ENCODE measurements around the gene TIAM1. TPM values are rescaled to one million over a fixed set of nuclear protein-coding genes. Genes with fewer than 3 reads are reported as not detected.

Gene TIAM1
- total RNA-seq, 1 experiment from 2014 or later: 15.2 TPM

DNA sequence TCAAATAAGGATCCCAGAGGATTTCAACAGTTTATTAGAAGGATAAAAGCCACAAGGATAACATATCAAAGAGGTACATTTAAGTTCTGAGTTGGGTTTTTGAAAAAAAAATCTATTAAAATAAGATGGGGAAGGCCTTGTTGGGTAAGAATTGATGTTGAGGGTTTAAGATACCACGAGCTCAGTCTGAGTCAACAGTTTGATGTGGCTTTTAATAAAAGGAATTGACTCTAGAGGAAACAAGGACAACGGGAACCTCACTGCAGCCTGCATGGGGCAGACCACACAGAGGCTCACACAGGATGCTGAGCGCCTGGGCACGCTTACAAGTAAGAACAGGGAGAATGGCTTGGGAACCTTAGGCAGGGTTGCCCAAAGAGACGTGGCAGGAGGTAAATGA lies 107.5 kb downstream of the TIAM1 start:
- CTCF ChIA-PET: no interaction called here

DNA sequence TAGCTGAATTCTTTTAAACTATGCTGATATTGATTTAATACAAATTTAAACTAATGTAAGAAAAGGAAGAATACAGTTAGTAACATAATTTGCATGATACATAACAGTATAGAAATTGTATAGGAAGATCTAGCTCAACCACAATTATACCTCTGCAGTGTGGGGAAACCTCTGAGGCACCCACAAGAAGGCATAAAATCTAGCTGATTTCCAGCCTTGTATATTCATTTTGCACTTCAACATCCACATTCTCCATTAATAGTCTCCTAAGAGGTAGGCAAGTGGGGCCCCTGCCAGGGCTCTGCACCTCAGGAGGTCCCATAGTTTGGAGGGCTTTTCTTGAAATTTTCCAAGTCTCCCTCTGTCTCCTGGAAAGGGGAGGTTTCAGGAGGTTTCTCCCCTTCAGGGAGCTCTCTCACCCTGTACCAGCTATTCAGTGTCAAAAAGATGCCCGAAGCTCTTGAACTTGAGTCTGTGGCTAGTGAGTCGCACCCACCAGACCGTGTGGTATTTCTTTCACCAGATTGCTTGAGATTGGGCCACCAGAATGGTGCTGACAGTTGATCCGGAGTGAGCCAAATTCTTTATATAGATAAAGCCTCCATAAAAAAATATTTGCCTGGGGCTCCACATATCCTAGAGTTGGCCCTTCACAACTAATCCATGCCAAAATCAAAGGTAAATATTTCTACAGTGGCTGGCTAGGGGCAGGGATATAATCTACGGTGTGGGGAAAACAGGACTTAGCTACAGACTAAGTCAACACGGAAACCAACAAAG lies 108.2 kb downstream of the TIAM1 start:
- no TSS peak for BruUV-seq (replicated peaks)
- Mint-ChIP-seq H3K36me3 (ENCODE audit: insufficient read depth, unreplicated experiment) (no peaks in the 10 kb centered on the region), H3K27me3 (ENCODE audit: unreplicated experiment) (no peaks in the 10 kb centered on the region), H3K4me1 (ENCODE audit: low read depth, unreplicated experiment) (no peaks in the 10 kb centered on the region), H3K4me3 (ENCODE audit: low read depth, unreplicated experiment) (no peak overlapping the region), H3K9me3 (ENCODE audit: low read depth, unreplicated experiment) (peaks cover 3% of the 10 kb centered on the region), H3K27ac (ENCODE audit: unreplicated experiment) (no peak overlapping the region)
- intact Hi-C loops (cut with micrococcal nuclease; ENCODE audit: unreplicated experiment): no loop called here
- TF ChIP-seq, protein P1, sequence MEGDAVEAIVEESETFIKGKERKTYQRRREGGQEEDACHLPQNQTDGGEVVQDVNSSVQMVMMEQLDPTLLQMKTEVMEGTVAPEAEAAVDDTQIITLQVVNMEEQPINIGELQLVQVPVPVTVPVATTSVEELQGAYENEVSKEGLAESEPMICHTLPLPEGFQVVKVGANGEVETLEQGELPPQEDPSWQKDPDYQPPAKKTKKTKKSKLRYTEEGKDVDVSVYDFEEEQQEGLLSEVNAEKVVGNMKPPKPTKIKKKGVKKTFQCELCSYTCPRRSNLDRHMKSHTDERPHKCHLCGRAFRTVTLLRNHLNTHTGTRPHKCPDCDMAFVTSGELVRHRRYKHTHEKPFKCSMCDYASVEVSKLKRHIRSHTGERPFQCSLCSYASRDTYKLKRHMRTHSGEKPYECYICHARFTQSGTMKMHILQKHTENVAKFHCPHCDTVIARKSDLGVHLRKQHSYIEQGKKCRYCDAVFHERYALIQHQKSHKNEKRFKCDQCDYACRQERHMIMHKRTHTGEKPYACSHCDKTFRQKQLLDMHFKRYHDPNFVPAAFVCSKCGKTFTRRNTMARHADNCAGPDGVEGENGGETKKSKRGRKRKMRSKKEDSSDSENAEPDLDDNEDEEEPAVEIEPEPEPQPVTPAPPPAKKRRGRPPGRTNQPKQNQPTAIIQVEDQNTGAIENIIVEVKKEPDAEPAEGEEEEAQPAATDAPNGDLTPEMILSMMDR (IDR thresholded peaks at IDR 0.05; ENCODE audit: unreplicated experiment): no peak
- CTCF ChIA-PET: no interaction called here
- no peak for DNase-seq

More for the DNA sequence above, 107.5 kb downstream of the TIAM1 start:
- BruUV-seq (replicated peaks): no TSS peak
- no peak for DNase-seq
- Mint-ChIP-seq H3K4me3 (ENCODE audit: low read depth, unreplicated experiment) (no peak overlapping the region), H3K9me3 (ENCODE audit: low read depth, unreplicated experiment) (peaks cover 3% of the 10 kb centered on the region), H3K27me3 (ENCODE audit: unreplicated experiment) (no peaks in the 10 kb centered on the region), H3K27ac (ENCODE audit: unreplicated experiment) (no peak overlapping the region), H3K4me1 (ENCODE audit: low read depth, unreplicated experiment) (no peaks in the 10 kb centered on the region), H3K36me3 (ENCODE audit: insufficient read depth, unreplicated experiment) (no peaks in the 10 kb centered on the region)
- intact Hi-C loops (cut with micrococcal nuclease; ENCODE audit: unreplicated experiment): no loop called here
- TF ChIP-seq, protein P1 (IDR thresholded peaks at IDR 0.05; ENCODE audit: unreplicated experiment): no peak

DNA sequence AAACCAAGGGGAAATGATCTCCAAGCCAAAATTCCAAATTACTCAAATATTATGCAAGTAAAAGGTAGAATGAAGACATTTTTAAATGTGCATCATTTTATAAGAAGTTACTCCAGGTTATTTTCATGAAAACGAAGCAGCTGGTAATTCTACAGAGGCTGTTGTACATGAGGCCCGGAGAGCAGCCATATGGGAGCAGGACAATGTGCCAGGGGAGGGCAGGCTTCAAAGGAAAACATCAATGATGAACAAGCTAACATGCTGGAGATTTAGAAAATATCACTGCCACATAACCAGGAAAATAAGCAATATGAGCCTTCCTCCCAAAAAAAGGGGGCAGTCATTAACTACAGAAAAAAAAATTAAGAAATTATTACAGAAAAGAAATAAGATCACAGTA lies 109.1 kb downstream of the TIAM1 start:
- Mint-ChIP-seq H3K4me3 (ENCODE audit: low read depth, unreplicated experiment) (no peak overlapping the region), H3K4me1 (ENCODE audit: low read depth, unreplicated experiment) (no peaks in the 10 kb centered on the region), H3K36me3 (ENCODE audit: insufficient read depth, unreplicated experiment) (no peaks in the 10 kb centered on the region), H3K27ac (ENCODE audit: unreplicated experiment) (no peak overlapping the region), H3K27me3 (ENCODE audit: unreplicated experiment) (no peaks in the 10 kb centered on the region), H3K9me3 (ENCODE audit: low read depth, unreplicated experiment) (no peaks in the 10 kb centered on the region)
- intact Hi-C loops (cut with micrococcal nuclease; ENCODE audit: unreplicated experiment): no loop called here
- CTCF ChIA-PET: no interaction called here
- no TSS peak for BruUV-seq (replicated peaks)
- TF ChIP-seq, protein P1 (IDR thresholded peaks at IDR 0.05; ENCODE audit: unreplicated experiment): no peak
- DNase-seq: no peak

DNA sequence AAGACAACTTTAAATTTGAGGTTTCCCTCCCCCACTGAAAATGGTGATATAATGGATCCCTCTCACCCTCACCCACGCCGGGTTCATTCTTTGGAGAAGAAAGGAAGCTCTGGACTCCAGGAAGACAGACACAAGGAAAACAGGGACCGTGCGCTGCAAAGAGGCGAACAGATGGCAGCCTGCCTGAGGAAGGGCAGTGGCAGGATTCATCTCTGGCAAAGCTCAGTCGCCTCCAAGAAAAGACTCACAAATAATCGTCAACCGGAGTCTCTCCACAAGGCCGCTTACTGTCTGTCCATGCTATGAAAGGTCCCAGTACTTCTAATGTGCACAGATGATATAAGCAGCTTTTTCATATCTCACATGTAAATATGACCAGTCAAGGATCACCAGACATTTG lies 110.3 kb downstream of the TIAM1 start:
- no peaks in the 10 kb centered on the region for H3K4me1 Mint-ChIP-seq (ENCODE audit: low read depth, unreplicated experiment)
- intact Hi-C loops (cut with micrococcal nuclease; ENCODE audit: unreplicated experiment): no loop called here
- no TSS peak for BruUV-seq (replicated peaks)
- no peaks in the 10 kb centered on the region for H3K36me3 Mint-ChIP-seq (ENCODE audit: insufficient read depth, unreplicated experiment)
- H3K27me3 Mint-ChIP-seq (ENCODE audit: unreplicated experiment): no peaks in the 10 kb centered on the region
- TF ChIP-seq, protein P1 (IDR thresholded peaks at IDR 0.05; ENCODE audit: unreplicated experiment): no peak
- no peak for DNase-seq
- no peaks in the 10 kb centered on the region for H3K9me3 Mint-ChIP-seq (ENCODE audit: low read depth, unreplicated experiment)
- H3K4me3 Mint-ChIP-seq (ENCODE audit: low read depth, unreplicated experiment): no peak overlapping the region
- CTCF ChIA-PET: no interaction called here
- H3K27ac Mint-ChIP-seq (ENCODE audit: unreplicated experiment): no peak overlapping the region
